Measurements from ENCODE around the gene SERPINE2.

Gene SERPINE2

DNA sequence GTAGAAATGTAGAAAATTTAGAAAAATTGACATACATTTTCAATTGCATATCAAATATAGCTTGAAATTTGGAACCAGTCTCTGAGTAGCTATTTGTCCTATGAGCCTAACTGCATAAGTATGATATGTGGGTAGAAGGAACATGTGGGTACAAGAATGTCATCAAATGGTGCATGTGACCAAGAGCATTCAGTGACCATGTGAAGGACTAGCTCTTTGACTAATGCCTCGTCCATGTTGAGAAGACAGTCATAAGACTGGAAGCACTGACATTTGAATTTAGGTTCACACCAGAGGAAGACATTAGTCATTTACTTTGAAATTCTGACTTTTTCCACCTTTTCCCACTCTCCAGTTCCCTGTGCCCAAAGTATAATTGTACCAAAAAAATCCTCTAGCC, 69.2 kb downstream of the SERPINE2 start:
- no peak overlapping the region for H3K27ac ChIP-seq (replicated peaks; ENCODE audit: low read length)
- no peak overlapping the region for H3K9ac ChIP-seq (ENCODE audit: low read depth, low read length, poor library complexity)
- H3K4me1 ChIP-seq (ENCODE audit: control insufficient read depth in 2 of 2, insufficient read depth in 1 of 2, low read depth in 1 of 2, low read length in 2 of 2), result no peaks in the 10 kb centered on the region
- no peak overlapping the region for H3K14ac ChIP-seq (ENCODE audit: low read length)
- no peak for DNase-seq (ENCODE audit: low spot score)
- no peak overlapping the region for H4K91ac ChIP-seq (ENCODE audit: low read depth, low read length, poor library complexity)
- peaks cover 2 to 44% of the 10 kb centered on the region in 2 donors for H3K36me3 ChIP-seq (replicated peaks in 1 of 2; ENCODE audit: control insufficient read depth in 2 of 2, insufficient read depth in 2 of 2, low read length in 2 of 2)
- H2AFZ ChIP-seq (ENCODE audit: low read length), result no peak overlapping the region
- H4K8ac ChIP-seq (ENCODE audit: low read depth, low read length), result no peak overlapping the region
- no peak overlapping the region for H3K4me3 ChIP-seq (ENCODE audit: low read length in 2 of 2)
- no peak overlapping the region for H3K18ac ChIP-seq (ENCODE audit: low read length)
- H3K9me3 ChIP-seq (replicated peaks in 1 of 2; ENCODE audit: control insufficient read depth in 2 of 2, insufficient read depth in 1 of 2, low read depth in 1 of 2, low read length in 2 of 2), result no peaks in the 10 kb centered on the region
- no peak overlapping the region for H2BK12ac ChIP-seq (ENCODE audit: low read length)
- no peak overlapping the region for H3K4ac ChIP-seq (ENCODE audit: low read length)
- H3K79me1 ChIP-seq (ENCODE audit: low read depth, low read length), result no peaks in the 10 kb centered on the region
- no peak overlapping the region for H2BK15ac ChIP-seq (ENCODE audit: low read length)
- H2BK5ac ChIP-seq (ENCODE audit: low read length), result no peak overlapping the region
- no peak overlapping the region for H2AK5ac ChIP-seq (ENCODE audit: low read depth, low read length)
- H2BK120ac ChIP-seq (ENCODE audit: low read depth, low read length), result no peak overlapping the region
- H3K27me3 ChIP-seq (ENCODE audit: control insufficient read depth in 3 of 3, insufficient read depth in 3 of 3, low read depth in 1 of 3, low read length in 3 of 3), result no peaks in the 10 kb centered on the region
- no peak overlapping the region for H3K4me2 ChIP-seq (ENCODE audit: insufficient read depth, low read length, poor library complexity, severe bottlenecking)
- H3K23ac ChIP-seq (ENCODE audit: low read depth, low read length, poor library complexity), result no peak overlapping the region
- WGBS, 2 donors (ENCODE audit: extremely low coverage in 2 of 2, insufficient read length in 2 of 2, insufficient replicate concordance in 1 of 2), result no CpG with 5 or more reads among the region's 1 CpG

DNA sequence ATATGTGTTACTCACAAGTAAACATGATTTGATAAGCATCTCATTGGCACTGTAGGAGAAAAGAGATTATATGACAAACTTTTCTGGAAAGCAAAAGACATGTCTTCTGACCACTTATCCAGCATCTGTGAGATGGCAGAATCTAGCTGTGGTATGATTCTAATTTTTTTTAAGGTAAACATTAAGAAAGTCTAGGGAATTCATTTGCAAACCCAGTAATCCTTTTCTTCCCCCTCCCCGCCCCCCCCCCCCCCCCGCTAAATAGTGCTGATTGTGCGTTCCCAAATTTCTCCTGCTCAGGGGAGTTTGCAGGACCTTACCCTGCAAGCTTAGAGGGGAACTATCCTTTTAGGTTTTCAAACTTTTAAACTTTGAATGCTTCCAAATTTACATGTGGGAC, 69.8 kb downstream of the SERPINE2 start:
- no peak overlapping the region for H3K4me3 ChIP-seq (ENCODE audit: low read length in 2 of 2)
- no peak overlapping the region for H3K18ac ChIP-seq (ENCODE audit: low read length)
- H4K91ac ChIP-seq (ENCODE audit: low read depth, low read length, poor library complexity), result no peak overlapping the region
- peaks cover 2 to 49% of the 10 kb centered on the region in 2 donors for H3K36me3 ChIP-seq (replicated peaks in 1 of 2; ENCODE audit: control insufficient read depth in 2 of 2, insufficient read depth in 2 of 2, low read length in 2 of 2)
- H2AK5ac ChIP-seq (ENCODE audit: low read depth, low read length), result no peak overlapping the region
- H3K23ac ChIP-seq (ENCODE audit: low read depth, low read length, poor library complexity), result no peak overlapping the region
- no peak overlapping the region for H4K8ac ChIP-seq (ENCODE audit: low read depth, low read length)
- no peak overlapping the region for H3K14ac ChIP-seq (ENCODE audit: low read length)
- no peaks in the 10 kb centered on the region for H3K4me1 ChIP-seq (ENCODE audit: control insufficient read depth in 2 of 2, insufficient read depth in 1 of 2, low read depth in 1 of 2, low read length in 2 of 2)
- H3K27me3 ChIP-seq (ENCODE audit: control insufficient read depth in 3 of 3, insufficient read depth in 3 of 3, low read depth in 1 of 3, low read length in 3 of 3), result no peaks in the 10 kb centered on the region
- H3K27ac ChIP-seq (replicated peaks; ENCODE audit: low read length), result no peak overlapping the region
- no peak overlapping the region for H2BK15ac ChIP-seq (ENCODE audit: low read length)
- no peak overlapping the region for H3K9ac ChIP-seq (ENCODE audit: low read depth, low read length, poor library complexity)
- H2AFZ ChIP-seq (ENCODE audit: low read length), result no peak overlapping the region
- no peak overlapping the region for H2BK12ac ChIP-seq (ENCODE audit: low read length)
- H2BK120ac ChIP-seq (ENCODE audit: low read depth, low read length), result no peak overlapping the region
- H3K79me1 ChIP-seq (ENCODE audit: low read depth, low read length), result no peaks in the 10 kb centered on the region
- no peak overlapping the region for H3K4me2 ChIP-seq (ENCODE audit: insufficient read depth, low read length, poor library complexity, severe bottlenecking)
- no peak for DNase-seq (ENCODE audit: low spot score)
- no peak overlapping the region for H2BK5ac ChIP-seq (ENCODE audit: low read length)
- no CpG with 5 or more reads among the region's 3 CpGs for WGBS, 2 donors (ENCODE audit: extremely low coverage in 2 of 2, insufficient read length in 2 of 2, insufficient replicate concordance in 1 of 2)
- no peaks in the 10 kb centered on the region for H3K9me3 ChIP-seq (replicated peaks in 1 of 2; ENCODE audit: control insufficient read depth in 2 of 2, insufficient read depth in 1 of 2, low read depth in 1 of 2, low read length in 2 of 2)
- no peak overlapping the region for H3K4ac ChIP-seq (ENCODE audit: low read length)

DNA sequence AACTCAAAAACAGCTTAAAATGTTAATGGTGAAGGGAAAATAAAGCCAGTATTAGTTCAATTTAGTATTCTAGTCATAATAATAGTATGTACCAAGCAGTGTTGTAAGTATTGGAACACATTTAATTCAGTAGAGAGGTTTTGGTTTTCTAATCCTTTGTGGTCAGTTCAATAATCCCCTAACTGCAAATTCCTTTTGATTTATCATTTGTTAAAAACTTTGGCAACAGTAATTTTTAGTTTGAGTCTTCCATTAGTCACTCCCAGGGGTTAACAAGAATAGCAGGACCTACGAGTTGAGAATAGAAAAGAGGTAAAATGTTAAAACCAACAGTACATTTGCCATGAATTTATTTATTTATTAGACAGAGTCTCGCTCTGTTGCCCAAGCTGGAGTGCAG, 71.1 kb downstream of the SERPINE2 start:
- H3K27ac ChIP-seq (replicated peaks; ENCODE audit: low read length), result no peak overlapping the region
- H2BK120ac ChIP-seq (ENCODE audit: low read depth, low read length), result no peak overlapping the region
- H2BK12ac ChIP-seq (ENCODE audit: low read length), result no peak overlapping the region
- H2AFZ ChIP-seq (ENCODE audit: low read length), result no peak overlapping the region
- no peaks in the 10 kb centered on the region for H3K27me3 ChIP-seq (ENCODE audit: control insufficient read depth in 3 of 3, insufficient read depth in 3 of 3, low read depth in 1 of 3, low read length in 3 of 3)
- no peak overlapping the region for H3K4ac ChIP-seq (ENCODE audit: low read length)
- no peaks in the 10 kb centered on the region for H3K4me1 ChIP-seq (ENCODE audit: control insufficient read depth in 2 of 2, insufficient read depth in 1 of 2, low read depth in 1 of 2, low read length in 2 of 2)
- H3K9ac ChIP-seq (ENCODE audit: low read depth, low read length, poor library complexity), result no peak overlapping the region
- no peak for DNase-seq (ENCODE audit: low spot score)
- H3K23ac ChIP-seq (ENCODE audit: low read depth, low read length, poor library complexity), result no peak overlapping the region
- peaks cover 4 to 62% of the 10 kb centered on the region in 2 donors for H3K36me3 ChIP-seq (replicated peaks in 1 of 2; ENCODE audit: control insufficient read depth in 2 of 2, insufficient read depth in 2 of 2, low read length in 2 of 2)
- no peak overlapping the region for H4K91ac ChIP-seq (ENCODE audit: low read depth, low read length, poor library complexity)
- no peak overlapping the region for H2BK15ac ChIP-seq (ENCODE audit: low read length)
- H3K14ac ChIP-seq (ENCODE audit: low read length), result no peak overlapping the region
- no peak overlapping the region for H2AK5ac ChIP-seq (ENCODE audit: low read depth, low read length)
- no CpG with 5 or more reads among the region's 2 CpGs for WGBS, 2 donors (ENCODE audit: extremely low coverage in 2 of 2, insufficient read length in 2 of 2, insufficient replicate concordance in 1 of 2)
- H3K4me2 ChIP-seq (ENCODE audit: insufficient read depth, low read length, poor library complexity, severe bottlenecking), result no peak overlapping the region
- no peaks in the 10 kb centered on the region for H3K79me1 ChIP-seq (ENCODE audit: low read depth, low read length)
- H3K9me3 ChIP-seq (replicated peaks in 1 of 2; ENCODE audit: control insufficient read depth in 2 of 2, insufficient read depth in 1 of 2, low read depth in 1 of 2, low read length in 2 of 2), result no peaks in the 10 kb centered on the region
- no peak overlapping the region for H4K8ac ChIP-seq (ENCODE audit: low read depth, low read length)
- H3K18ac ChIP-seq (ENCODE audit: low read length), result no peak overlapping the region
- no peak overlapping the region for H3K4me3 ChIP-seq (ENCODE audit: low read length in 2 of 2)
- no peak overlapping the region for H2BK5ac ChIP-seq (ENCODE audit: low read length)

DNA sequence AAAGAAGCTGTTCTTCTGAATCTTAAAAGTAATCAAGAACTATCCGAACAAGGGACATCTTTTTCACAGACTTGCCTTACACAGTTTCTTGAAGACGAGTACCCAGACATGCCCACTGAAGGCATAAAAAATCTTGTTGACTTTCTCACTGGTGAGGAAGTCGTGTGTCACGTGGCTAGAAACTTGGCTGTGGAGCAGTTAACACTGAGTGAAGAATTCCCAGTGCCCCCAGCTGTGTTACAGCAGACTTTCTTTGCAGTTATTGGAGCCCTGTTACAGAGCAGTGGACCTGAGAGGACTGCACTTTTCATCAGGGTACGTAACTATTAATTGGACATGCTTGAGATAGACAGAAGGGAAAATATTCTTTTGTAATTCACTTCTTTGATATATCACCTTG, 79.4 kb downstream of the SERPINE2 start:
- no CpG with 5 or more reads among the region's 5 CpGs for WGBS, 2 donors (ENCODE audit: extremely low coverage in 2 of 2, insufficient read length in 2 of 2, insufficient replicate concordance in 1 of 2)
- H3K9me3 ChIP-seq (replicated peaks in 1 of 2; ENCODE audit: control insufficient read depth in 2 of 2, insufficient read depth in 1 of 2, low read depth in 1 of 2, low read length in 2 of 2), result no peaks in the 10 kb centered on the region

More for the DNA sequence above, 79.4 kb downstream of the SERPINE2 start:
- H3K4me2 ChIP-seq (ENCODE audit: insufficient read depth, low read length, poor library complexity, severe bottlenecking), result no peak overlapping the region
- H3K23ac ChIP-seq (ENCODE audit: low read depth, low read length, poor library complexity), result no peak overlapping the region
- no peak overlapping the region for H2BK5ac ChIP-seq (ENCODE audit: low read length)
- H3K4me3 ChIP-seq (ENCODE audit: low read length in 2 of 2), result no peak overlapping the region
- H2BK15ac ChIP-seq (ENCODE audit: low read length), result no peak overlapping the region
- no peak overlapping the region for H2BK120ac ChIP-seq (ENCODE audit: low read depth, low read length)
- H2AK5ac ChIP-seq (ENCODE audit: low read depth, low read length), result no peak overlapping the region
- H3K4ac ChIP-seq (ENCODE audit: low read length), result no peak overlapping the region
- no peak overlapping the region for H4K91ac ChIP-seq (ENCODE audit: low read depth, low read length, poor library complexity)
- H3K79me1 ChIP-seq (ENCODE audit: low read depth, low read length), result no peaks in the 10 kb centered on the region
- H2BK12ac ChIP-seq (ENCODE audit: low read length), result no peak overlapping the region
- H4K8ac ChIP-seq (ENCODE audit: low read depth, low read length), result no peak overlapping the region
- peaks cover 6 to 18% of the 10 kb centered on the region in 2 donors for H3K4me1 ChIP-seq (ENCODE audit: control insufficient read depth in 2 of 2, insufficient read depth in 1 of 2, low read depth in 1 of 2, low read length in 2 of 2)
- no peak for DNase-seq (ENCODE audit: low spot score)
- H3K14ac ChIP-seq (ENCODE audit: low read length), result no peak overlapping the region
- H3K9ac ChIP-seq (ENCODE audit: low read depth, low read length, poor library complexity), result no peak overlapping the region
- no peak overlapping the region for H2AFZ ChIP-seq (ENCODE audit: low read length)
- no peak overlapping the region for H3K18ac ChIP-seq (ENCODE audit: low read length)
- H3K27me3 ChIP-seq (ENCODE audit: control insufficient read depth in 3 of 3, insufficient read depth in 3 of 3, low read depth in 1 of 3, low read length in 3 of 3), result no peaks in the 10 kb centered on the region
- H3K27ac ChIP-seq (replicated peaks; ENCODE audit: low read length), result no peak overlapping the region
- peaks cover 11 to 58% of the 10 kb centered on the region in 2 donors for H3K36me3 ChIP-seq (replicated peaks in 1 of 2; ENCODE audit: control insufficient read depth in 2 of 2, insufficient read depth in 2 of 2, low read length in 2 of 2)
